OCI-LY1 (cell line): ENCODE measurements around the gene HPCAL1.

Experiments
- H2AFZ ChIP-seq: fragments of 200-600 bp; sonication (generic), shearing (Covaris generic); 2 replicates; pipeline ENCODE4 v1.6.0; 2014; ENCODE audit warnings: antibody characterized with exemption, mild to moderate bottlenecking, low read length
- H3F3A ChIP-seq: fragments of 200-600 bp; sonication (generic), shearing (Covaris generic); 2 replicates; pipeline ENCODE4 v1.6.0; 2014; ENCODE audit warnings: mild to moderate bottlenecking, antibody characterized with exemption, low read length, moderate library complexity; ENCODE audit not compliant: insufficient read depth
- H3K27ac ChIP-seq: fragments of 200-600 bp; sonication (generic); 2 replicates; pipeline ENCODE4 v1.5.1; 2014; ENCODE audit warnings: low read length, mixed run types, mild to moderate bottlenecking, low read depth; ENCODE audit not compliant: poor library complexity, severe bottlenecking
- H3K27me3 ChIP-seq: fragments of 200-600 bp; sonication (generic); 2 replicates; pipeline ENCODE4 v1.6.0; 2014; ENCODE audit warnings: antibody characterized with exemption, mild to moderate bottlenecking, low read length, moderate library complexity; ENCODE audit not compliant: insufficient read depth
- H3K36me3 ChIP-seq: fragments of 200-600 bp; sonication (generic); 2 replicates; pipeline ENCODE4 v1.6.1; 2014; ENCODE audit warnings: mild to moderate bottlenecking, antibody characterized with exemption, low read length, moderate library complexity, mixed read lengths; ENCODE audit not compliant: insufficient read depth
- H3K4me1 ChIP-seq: fragments of 200-600 bp; sonication (generic); 2 replicates; pipeline ENCODE4 v1.5.1; 2014; ENCODE audit warnings: mild to moderate bottlenecking, low read length, moderate library complexity; ENCODE audit not compliant: insufficient read depth, severe bottlenecking
- H3K4me2 ChIP-seq: fragments of 200-600 bp; sonication (generic), shearing (Covaris generic); 2 replicates; pipeline ENCODE4 v1.6.1; 2014; ENCODE audit warnings: low read length
- H3K4me3 ChIP-seq: fragments of 200-600 bp; sonication (generic); 2 replicates; pipeline ENCODE4 v1.5.1; 2014; ENCODE audit warnings: low read length, low read depth, mild to moderate bottlenecking, mixed read lengths; ENCODE audit not compliant: poor library complexity, severe bottlenecking
- H3K79me2 ChIP-seq: fragments of 200-600 bp; shearing (Covaris generic); 2 replicates; pipeline ENCODE4 v1.6.1; 2016; ENCODE audit warnings: mixed run types, low read length, mixed read lengths; ENCODE audit not compliant: insufficient read depth
- H3K9ac ChIP-seq: fragments of 200-600 bp; sonication (generic), shearing (Covaris generic); 2 replicates; pipeline ENCODE4 v1.6.1; 2014; ENCODE audit warnings: mild to moderate bottlenecking, low read length, mixed read lengths
- H3K9me2 ChIP-seq: fragments of 200-600 bp; sonication (generic), shearing (Covaris generic); 2 replicates; pipeline ENCODE4 v1.6.1; 2014; ENCODE audit warnings: low read depth, mild to moderate bottlenecking, low read length, mixed read lengths
- H3K9me3 ChIP-seq: fragments of 200-600 bp; shearing (Covaris generic); 2 replicates; pipeline ENCODE4 v1.6.1; 2014; ENCODE audit warnings: low read length, mixed read lengths
- H4K20me1 ChIP-seq: fragments of 200-600 bp; sonication (generic), shearing (Covaris generic); 2 replicates; pipeline ENCODE4 v1.6.0; 2016; ENCODE audit warnings: mild to moderate bottlenecking, low read length; ENCODE audit not compliant: insufficient read depth
- CTCF ChIP-seq: fragments of 200-600 bp; sonication (generic), shearing (Covaris generic); IDR thresholded peaks from 2 replicates; pipeline ENCODE4 v1.5.1; 2017; ENCODE audit warnings: mild to moderate bottlenecking, antibody characterized with exemption, low read length, moderate library complexity, mixed read lengths
- EZH2 ChIP-seq: fragments of 200-600 bp; sonication (generic), shearing (Covaris generic); IDR thresholded peaks from 2 replicates; pipeline ENCODE4 v1.8.0; 2017; ENCODE audit warnings: borderline replicate concordance, mixed run types, mild to moderate bottlenecking, antibody characterized with exemption, low read length, moderate library complexity, mixed read lengths

The HPCAL1 gene

GRCh38 chr2:10344105-10345066, 41.7 kb downstream of the HPCAL1 start:
- TF ChIP-seq EZH2 (no peak), CTCF (no peak)
- Histone ChIP-seq H2AFZ (no peak overlapping the region), H3K9me2 (no peaks in the 10 kb centered on the region), H3K27me3 (no peaks in the 10 kb centered on the region), H3K9me3 (no peaks in the 10 kb centered on the region), H3K36me3 (no peaks in the 10 kb centered on the region), H3K4me3 (no peak overlapping the region), H3K9ac (no peak overlapping the region), H3K4me2 (no peak overlapping the region), H3K27ac (no peak overlapping the region), H4K20me1 (no peaks in the 10 kb centered on the region), H3K79me2 (no peaks in the 10 kb centered on the region), H3K4me1 (no peaks in the 10 kb centered on the region), H3F3A (no peaks in the 10 kb centered on the region)

GRCh38 chr2:10345126-10345525, 42.4 kb downstream of the HPCAL1 start:
- Histone ChIP-seq H3K4me3 (no peak overlapping the region), H2AFZ (no peak overlapping the region), H3K9ac (no peak overlapping the region), H4K20me1 (no peaks in the 10 kb centered on the region), H3K27ac (no peak overlapping the region), H3K9me3 (no peaks in the 10 kb centered on the region), H3K4me2 (no peak overlapping the region), H3F3A (no peaks in the 10 kb centered on the region), H3K36me3 (no peaks in the 10 kb centered on the region), H3K4me1 (no peaks in the 10 kb centered on the region), H3K79me2 (no peaks in the 10 kb centered on the region), H3K27me3 (no peaks in the 10 kb centered on the region), H3K9me2 (no peaks in the 10 kb centered on the region)
- no peak for TF ChIP-seq EZH2
- TF ChIP-seq CTCF: no peak

- no peak overlapping the region for H3K27ac ChIP-seq
- no peak overlapping the region for H3K9ac ChIP-seq
- H3K36me3 ChIP-seq: no peaks in the 10 kb centered on the region
- H3K79me2 ChIP-seq: no peaks in the 10 kb centered on the region
- no peaks in the 10 kb centered on the region for H3K27me3 ChIP-seq
- no peaks in the 10 kb centered on the region for H3K9me2 ChIP-seq
- H2AFZ ChIP-seq: no peak overlapping the region
- H3K4me2 ChIP-seq: no peak overlapping the region
- no peak overlapping the region for H3K4me3 ChIP-seq
- no peaks in the 10 kb centered on the region for H3K4me1 ChIP-seq
- TF ChIP-seq EZH2 (no peak), CTCF (no peak)
- no peaks in the 10 kb centered on the region for H4K20me1 ChIP-seq
- H3K9me3 ChIP-seq: no peaks in the 10 kb centered on the region
- no peaks in the 10 kb centered on the region for H3F3A ChIP-seq
Observed at GRCh38 chr2:10345813-10346212, 43.1 kb downstream of the HPCAL1 start.
